GM12878 (cell line): ENCODE results near the gene ANKRD44. TPM values are rescaled to one million over a fixed set of nuclear protein-coding genes. Genes with fewer than 3 reads are reported as not detected.

Source experiments
- ATF2 ChIP-seq: IDR thresholded peaks from 2 replicates; pipeline ENCODE4 v1.6.1; 2012; ENCODE audit warnings: low read length, inconsistent platforms
- DPF2 ChIP-seq: fragments of 450-650 bp; IDR thresholded peaks from 2 replicates; pipeline ENCODE4 v1.6.1; 2017; ENCODE audit warnings: mild to moderate bottlenecking
- EED ChIP-seq: sonication (generic); IDR thresholded peaks from 2 replicates; pipeline ENCODE4 v1.6.1; 2016; ENCODE audit warnings: antibody characterized with exemption, low read depth
- ELK1 ChIP-seq: IDR thresholded peaks from 2 replicates; pipeline ENCODE4 v1.6.1; 2012; ENCODE audit warnings: low read depth, low read length, improper control_type of control experiment
- ESRRA ChIP-seq: IDR thresholded peaks from 2 replicates; pipeline ENCODE4 v1.6.1; 2012; ENCODE audit warnings: mild to moderate bottlenecking, low read length, improper control_type of control experiment
- FOXK2 ChIP-seq: fragments of 450-650 bp; IDR thresholded peaks from 2 replicates; pipeline ENCODE4 v1.6.1; 2017; ENCODE audit warnings: mild to moderate bottlenecking, moderate library complexity
- FOXM1 ChIP-seq: IDR thresholded peaks from 2 replicates; pipeline ENCODE4 v1.6.1; 2012; ENCODE audit warnings: low read depth, mild to moderate bottlenecking, inconsistent platforms, low read length, moderate library complexity
- KDM1A ChIP-seq: fragments of 200-600 bp; sonication (generic); IDR thresholded peaks from 2 replicates; pipeline ENCODE4 v1.6.1; 2016; ENCODE audit warnings: borderline replicate concordance
- MEF2B ChIP-seq: fragments of 450-650 bp; IDR thresholded peaks from 2 replicates; pipeline ENCODE4 v1.6.1; 2018; ENCODE audit warnings: mild to moderate bottlenecking, moderate library complexity; ENCODE audit not compliant: partially characterized antibody, poor library complexity, severe bottlenecking
- MLLT1 ChIP-seq: fragments of 450-650 bp; IDR thresholded peaks from 2 replicates; pipeline ENCODE4 v1.6.1; 2016; ENCODE audit warnings: mild to moderate bottlenecking
- MTA2 ChIP-seq: fragments of 450-650 bp; IDR thresholded peaks from 2 replicates; pipeline ENCODE4 v1.6.1; 2016; ENCODE audit warnings: low read depth, mild to moderate bottlenecking, moderate library complexity
- NBN ChIP-seq: fragments of 450-650 bp; IDR thresholded peaks from 2 replicates; pipeline ENCODE4 v1.6.1; 2016
- NR2F1 ChIP-seq: fragments of 450-650 bp; conservative IDR thresholded peaks from 2 replicates; pipeline ENCODE4 v1.6.1; 2017; ENCODE audit warnings: mild to moderate bottlenecking
- PAX5 ChIP-seq: IDR thresholded peaks from 2 replicates; pipeline ENCODE4 v1.6.1; 2011; ENCODE audit warnings: low read depth, low read length, borderline replicate concordance
- PBX3 ChIP-seq: IDR thresholded peaks from 2 replicates; pipeline ENCODE4 v1.6.1; 2011; ENCODE audit warnings: mild to moderate bottlenecking, low read depth, low read length, moderate library complexity; ENCODE audit not compliant: insufficient replicate concordance
- POLR2A ChIP-seq: IDR thresholded peaks from 2 replicates; pipeline ENCODE4 v1.6.1; 2011; ENCODE audit warnings: low read depth, mild to moderate bottlenecking, low read length
- RUNX3 ChIP-seq: IDR thresholded peaks from 2 replicates; pipeline ENCODE4 v1.6.1; 2012; ENCODE audit warnings: low read length, inconsistent platforms
- SMC3 ChIP-seq: IDR thresholded peaks from 2 replicates; pipeline ENCODE4 v1.6.1; 2011; ENCODE audit warnings: low read length, improper control_type of control experiment, borderline replicate concordance
- SREBF1 ChIP-seq: IDR thresholded peaks from 2 replicates; pipeline ENCODE4 v1.6.1; 2012; ENCODE audit warnings: mild to moderate bottlenecking, low read length
- ZBTB40 ChIP-seq: fragments of 450-650 bp; IDR thresholded peaks from 2 replicates; pipeline ENCODE4 v1.6.1; 2016; ENCODE audit warnings: mild to moderate bottlenecking, moderate library complexity, borderline replicate concordance
- polyA plus RNA-seq, 11 experiments: library from polyadenylated mRNA; depleted of rRNA in 4 of 11; unstranded in 6 of 11; stranded (reverse) in 5 of 11; fragments of >200 nt; fragmentation: Nextera tagmentation in 4 of 11; fragmentation: Illumina TruSeq in 1 of 11; extraction: Ambion mirVana in 4 of 11; extraction: Trizol in 1 of 11; gene quantifications; 1 replicate in 1 of 11; 2 replicates in 10 of 11; pipeline versions ENCODE4 v1.2.1 to v1.2.3, GENCODE V29; 2011 to 2016; ENCODE audit warnings: inconsistent platforms in 2 of 11, missing spikeins in 2 of 11, low read depth in 1 of 11
- total RNA-seq, 4 experiments: library from RNA; depleted of rRNA in 3 of 4; stranded (reverse); fragments of >200 nt in 3 of 4; fragmentation: Illumina TruSeq in 1 of 4; extraction: Trizol in 1 of 4; gene quantifications; 2 replicates each; pipeline versions ENCODE4 v1.2.1 to v1.2.3, GENCODE V29; 2013 to 2021

The ANKRD44 gene
- total and polyA plus RNA-seq, 10 of the 15 experiments (the other 5 are each of a cell fraction or from before 2014, with no cell fraction given) = 19.1 to 99.1 (median 59.6) TPM

GRCh38 chr2:197304556-197305011, 6.0 kb downstream of the ANKRD44 start (continued):
- peak; percentile 40; the same call in 1 of the 2 replicates for TF ChIP-seq EED
- TF ChIP-seq ATF2 = no peak
- 0 out of 2 replicates have a peak, but pooled peaks have one; percentile 37 for TF ChIP-seq RUNX3
- TF ChIP-seq ZBTB40 = no peak
- TF ChIP-seq NR2F1 = no peak
- TF ChIP-seq ELK1 = no peak
- TF ChIP-seq FOXK2 = no peak
- TF ChIP-seq SMC3 = no peak
- TF ChIP-seq MTA2 = 0 out of 2 replicates have a peak, but pooled peaks have one; percentile 17
- TF ChIP-seq KDM1A = no peak
- no peak for TF ChIP-seq MEF2B
- peak; percentile 20; the same call in 1 of the 2 replicates for TF ChIP-seq MLLT1
- TF ChIP-seq PBX3 = peak; percentile 81
- TF ChIP-seq NBN = 0 out of 2 replicates have a peak, but pooled peaks have one; percentile 49
- no peak for TF ChIP-seq ESRRA
- peak; percentile 34; the same call in 1 of the 2 replicates for TF ChIP-seq POLR2A
- TF ChIP-seq DPF2 = peak; percentile 58
- no peak for TF ChIP-seq SREBF1
- no peak for TF ChIP-seq FOXM1
- TF ChIP-seq PAX5 = no peak
